Activated T-cell treated with anti-CD3 and anti-CD28 coated beads for 48 hours (primary cell): Measurements from ENCODE around the gene CD40.
"Not testable (repeated sequence)": the region's sequence is repeated elsewhere in the genome, so short reads cannot be mapped to it uniquely, and the experiment has no call there.

Source experiments
- DNase-seq: peaks from one replicate; pipeline ENCODE4 v3.0.0-alpha.2; 2020; ENCODE audit warnings: low read depth

CD40 gene

DNA sequence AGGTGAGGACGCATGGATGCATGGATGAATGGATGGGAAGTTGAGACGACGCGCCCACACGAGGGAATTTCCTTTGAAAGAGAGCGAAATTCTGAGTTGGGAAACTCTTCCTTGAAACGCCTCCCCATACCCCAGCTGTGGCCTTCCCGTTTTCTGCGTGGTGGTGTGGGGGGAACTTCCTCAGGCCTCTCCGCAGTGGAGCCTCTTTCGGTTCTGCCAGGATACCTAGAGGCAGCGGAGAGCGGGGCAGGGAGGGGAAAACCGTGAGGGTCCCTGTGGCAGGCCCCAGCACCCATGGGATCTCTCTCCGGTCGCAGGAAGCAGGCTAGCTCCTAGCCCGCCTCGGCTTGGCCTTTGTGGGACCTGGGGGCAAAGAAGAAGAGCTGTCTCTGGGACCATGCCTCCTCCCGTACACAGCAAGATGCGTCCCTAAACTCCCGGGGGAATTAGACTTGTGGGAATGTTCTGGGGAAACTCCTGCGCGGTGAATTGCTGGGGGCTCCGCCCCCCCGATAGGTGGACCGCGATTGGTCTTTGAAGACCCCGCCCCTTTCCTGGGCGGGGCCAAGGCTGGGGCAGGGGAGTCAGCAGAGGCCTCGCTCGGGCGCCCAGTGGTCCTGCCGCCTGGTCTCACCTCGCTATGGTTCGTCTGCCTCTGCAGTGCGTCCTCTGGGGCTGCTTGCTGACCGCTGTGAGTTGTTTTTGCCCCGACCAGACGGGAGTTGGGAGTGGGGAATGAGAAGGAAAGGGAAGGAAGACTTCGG is at the start of gene CD40:
TSS of gene CD40 (plus strand) at position 611 of the 764 bp plus-strand sequence. CDS start at position 641, 30 bp downstream.
- peak; percentile 70 for DNase-seq

DNA sequence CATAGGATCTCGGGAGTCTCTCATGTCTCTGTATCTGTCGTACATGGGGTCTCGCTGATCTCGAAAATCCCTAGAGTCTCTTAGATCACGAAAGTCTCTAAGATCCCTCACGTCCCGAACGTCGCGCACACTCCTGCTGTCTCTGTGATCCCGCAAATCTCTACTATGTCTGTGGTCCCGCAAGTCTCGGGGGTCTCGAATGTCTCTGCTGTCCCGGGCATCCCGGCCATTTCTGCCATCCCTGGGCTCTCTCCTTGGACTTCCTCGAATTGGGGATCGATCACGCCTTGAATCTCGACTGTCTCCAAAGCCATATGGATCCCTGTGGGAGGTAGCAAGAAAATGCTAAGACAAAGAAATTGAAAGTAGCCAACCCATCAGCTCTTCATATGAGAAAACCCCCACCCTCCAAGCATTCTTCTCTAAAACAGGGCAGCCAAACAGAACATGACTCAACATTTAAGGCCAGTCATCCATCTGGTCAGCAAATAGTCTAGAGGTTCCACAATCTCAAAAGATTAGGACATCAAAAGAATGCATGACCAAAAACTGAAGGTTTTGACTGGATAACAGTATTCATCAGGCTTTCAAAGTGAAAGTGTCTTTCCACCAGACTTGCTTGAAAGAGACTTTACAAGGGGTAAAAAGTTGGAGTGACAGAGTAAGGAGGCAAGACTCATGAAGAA is 47.8 kb upstream of the CD40 start:
- DNase-seq: no peak

DNA sequence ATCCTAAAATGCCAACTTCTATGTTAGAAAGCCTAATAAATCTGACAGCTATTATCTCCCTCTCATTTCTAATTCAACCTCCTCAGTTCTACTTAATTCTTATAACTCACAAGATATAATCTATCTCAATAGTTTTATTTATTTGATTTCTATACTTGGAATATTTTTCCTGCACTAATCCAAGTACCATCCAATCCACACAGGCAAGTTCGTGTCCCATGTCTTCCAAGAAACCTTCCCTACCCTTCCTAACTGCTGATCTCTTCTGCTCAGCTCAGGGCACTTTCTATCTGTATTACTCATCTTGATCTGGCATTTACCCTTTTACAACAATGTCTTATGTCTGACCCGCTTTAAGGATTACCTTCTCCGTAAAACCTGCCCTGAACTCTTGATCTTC is 46.5 kb upstream of the CD40 start:
- DNase-seq: no peak

DNA sequence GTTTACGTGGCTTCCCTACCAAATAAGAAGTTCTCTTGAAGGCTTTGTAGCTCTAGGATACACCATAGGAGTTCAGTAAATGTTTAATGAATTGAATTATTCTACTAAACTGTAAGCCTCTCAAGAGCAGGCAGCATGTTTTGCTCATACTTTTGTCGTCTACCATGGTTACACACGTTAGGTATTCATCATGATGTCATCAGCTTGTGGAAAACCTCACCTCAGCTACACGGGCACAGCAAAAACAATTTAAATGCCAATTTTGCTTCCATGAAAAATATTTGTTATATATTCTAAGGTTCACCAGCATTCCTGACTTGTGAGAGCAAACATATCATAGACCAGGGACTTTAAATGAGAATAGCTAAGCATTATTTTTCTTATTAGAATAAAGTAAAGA is 45.1 kb upstream of the CD40 start:
- no peak for DNase-seq

DNA sequence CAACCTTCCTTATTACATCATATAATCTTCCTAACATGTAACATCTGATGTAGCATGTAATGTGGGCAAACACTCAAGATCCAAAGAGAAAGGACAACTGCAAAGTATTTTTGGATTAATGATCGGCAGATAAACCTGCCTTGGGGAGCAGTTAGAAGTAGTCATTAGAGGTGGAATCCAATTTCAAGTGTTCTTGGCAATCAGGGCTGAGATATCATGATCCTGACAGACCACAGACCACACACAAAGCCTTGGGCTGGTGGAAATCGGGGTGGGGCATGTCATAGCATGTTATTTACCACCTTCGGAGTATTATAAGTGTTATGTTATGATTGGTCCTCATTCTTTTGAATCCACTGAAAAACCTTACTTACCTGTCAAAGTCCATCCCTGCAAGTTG is 44.7 kb upstream of the CD40 start:
- DNase-seq: no peak

DNA sequence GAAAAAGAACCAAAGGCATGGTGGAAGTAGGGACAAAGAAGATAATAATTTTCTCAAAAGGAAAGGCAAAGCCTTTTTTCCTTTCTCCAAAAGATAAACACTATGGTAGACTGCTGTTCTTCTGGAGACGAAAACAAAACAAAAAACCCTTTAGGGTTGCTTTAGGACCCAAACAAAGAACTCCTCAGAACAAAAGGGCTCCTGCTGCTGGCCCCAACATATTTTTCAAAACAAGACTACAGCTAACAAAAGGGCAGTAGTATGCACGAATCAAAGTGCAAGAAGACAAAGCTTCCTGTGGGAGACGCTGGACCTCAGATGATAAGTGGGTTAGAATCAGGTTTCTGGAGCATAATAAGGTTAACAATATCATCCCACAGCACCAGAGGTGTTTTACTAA is 44.1 kb upstream of the CD40 start:
- DNase-seq: no peak

DNA sequence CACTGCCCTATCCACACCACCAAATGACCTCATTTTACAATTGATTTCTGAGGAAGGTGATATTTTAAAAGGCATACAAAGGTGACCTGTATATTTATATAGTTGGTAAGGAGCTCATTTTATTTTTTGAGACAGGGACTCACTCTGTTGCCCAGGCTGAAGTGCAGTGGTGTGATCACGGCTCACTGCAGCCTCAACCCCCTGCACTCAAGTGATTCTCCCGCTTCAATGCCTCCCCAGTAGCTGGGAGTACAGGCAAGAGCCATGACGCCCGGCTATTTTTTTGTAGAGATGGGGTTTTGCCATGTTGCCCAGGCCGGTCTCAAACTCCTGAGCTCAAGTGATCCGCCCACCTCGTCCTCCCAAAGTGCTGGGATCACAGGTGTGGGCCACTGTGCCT is 41.3 kb upstream of the CD40 start:
- DNase-seq: no peak

DNA sequence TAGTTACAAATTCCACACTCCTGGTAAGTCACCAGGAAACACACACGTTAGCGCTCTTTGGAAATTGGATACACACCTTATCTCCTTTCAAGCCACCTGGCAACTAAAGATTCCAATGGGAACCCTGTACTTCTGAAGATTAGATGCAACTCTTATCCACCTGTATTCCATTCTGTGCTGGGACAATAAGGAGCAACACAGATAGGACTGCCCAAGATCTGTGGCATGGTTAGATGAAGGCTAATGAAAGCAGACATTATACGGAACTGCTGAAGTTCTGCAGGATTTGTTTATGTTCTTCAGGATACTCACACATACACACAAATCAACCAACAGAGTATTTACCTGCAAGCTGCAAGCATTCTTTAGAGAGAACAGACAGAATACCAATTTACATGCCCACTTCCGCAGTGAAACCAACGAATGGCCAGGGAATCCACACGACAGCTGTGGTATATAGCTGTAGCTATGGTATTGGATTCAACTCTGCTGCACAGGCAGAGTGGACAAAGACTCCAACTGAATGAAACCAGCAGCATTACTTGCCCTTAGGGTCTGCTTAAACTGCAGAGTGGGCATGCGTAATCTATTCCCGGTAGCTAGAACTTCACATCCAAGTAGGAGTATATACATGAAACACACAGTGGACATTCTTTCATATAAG is 40.3 kb upstream of the CD40 start:
- DNase-seq: no peak

DNA sequence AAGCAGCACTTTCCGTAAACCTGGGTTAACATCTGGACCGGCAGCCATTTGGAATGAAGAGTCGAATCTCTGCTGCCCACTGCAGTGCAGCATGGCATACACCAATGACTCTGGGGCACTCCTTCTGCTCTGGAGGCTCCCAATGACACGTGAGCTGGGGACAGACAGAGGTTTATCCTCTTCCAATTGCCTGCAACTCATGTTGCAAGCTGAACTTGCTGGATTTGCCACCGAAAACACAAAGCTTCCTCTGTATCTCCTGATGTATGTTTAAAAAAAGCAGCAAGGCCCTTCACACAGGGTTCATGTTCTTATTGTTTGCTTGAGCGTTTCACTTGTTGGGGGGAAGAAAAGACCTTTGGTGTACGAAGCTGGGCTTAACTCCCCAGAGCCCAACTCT is 39.2 kb upstream of the CD40 start:
- no peak for DNase-seq

DNA sequence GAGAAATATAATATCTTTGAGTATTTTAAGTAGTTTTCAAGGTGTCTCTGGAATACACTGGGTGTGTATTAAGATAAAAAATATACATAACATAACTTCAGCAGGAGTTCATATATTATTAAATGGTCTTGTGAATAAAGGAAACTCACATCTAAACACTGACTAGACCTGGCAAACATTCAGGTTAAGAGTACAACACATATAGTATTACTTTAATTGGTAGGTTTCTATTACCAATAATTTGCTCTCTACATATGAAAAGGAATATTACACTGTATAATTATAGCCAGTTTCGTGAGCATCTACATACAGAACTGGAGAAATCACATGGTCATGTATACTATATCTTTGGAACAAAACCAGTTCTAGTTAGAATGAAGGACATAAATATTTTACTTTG is 37.0 kb upstream of the CD40 start:
- DNase-seq: no peak

DNA sequence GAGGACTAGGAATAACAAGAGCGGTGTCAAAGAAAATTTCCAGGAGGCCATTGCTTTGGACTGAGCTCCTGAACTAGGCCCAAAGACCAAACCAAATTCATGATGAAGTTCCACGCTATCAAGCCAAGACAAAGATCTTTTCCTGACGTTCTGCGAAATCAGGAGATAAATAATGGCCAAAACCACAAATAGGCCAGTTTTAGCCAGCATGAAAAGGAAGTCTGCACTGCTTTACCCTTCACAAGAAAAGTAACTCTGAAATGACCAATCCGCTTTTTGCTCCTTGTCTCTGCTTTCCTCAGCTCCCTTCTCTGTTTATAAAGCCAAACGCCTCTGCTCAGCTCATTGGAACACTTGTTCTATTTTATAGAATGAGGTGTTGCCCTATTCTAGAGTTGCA is 35.0 kb upstream of the CD40 start:
- no peak for DNase-seq

DNA sequence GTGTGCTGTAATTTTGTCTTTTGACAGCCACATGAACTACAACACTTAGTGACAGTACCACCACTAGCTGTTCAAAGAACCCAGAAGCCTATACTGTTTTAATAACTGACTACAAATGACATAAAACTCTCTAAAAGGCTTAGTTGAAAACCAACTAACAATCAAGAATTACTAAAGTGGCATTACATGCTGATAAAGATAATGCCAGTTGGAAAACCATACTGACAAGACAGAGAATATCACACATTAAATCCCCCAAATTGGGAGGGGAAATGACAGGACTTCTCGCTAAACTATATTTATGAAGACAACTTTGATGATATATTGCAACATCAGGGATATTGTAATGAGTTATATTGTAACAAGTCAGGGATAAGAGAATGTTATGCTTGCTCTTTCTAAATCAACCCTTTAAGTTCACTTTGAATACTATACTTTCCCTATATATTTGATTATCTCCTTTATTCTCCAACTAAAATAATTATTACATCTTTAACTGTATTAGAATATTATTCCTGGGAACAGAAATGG is 34.5 kb upstream of the CD40 start:
- no peak for DNase-seq

DNA sequence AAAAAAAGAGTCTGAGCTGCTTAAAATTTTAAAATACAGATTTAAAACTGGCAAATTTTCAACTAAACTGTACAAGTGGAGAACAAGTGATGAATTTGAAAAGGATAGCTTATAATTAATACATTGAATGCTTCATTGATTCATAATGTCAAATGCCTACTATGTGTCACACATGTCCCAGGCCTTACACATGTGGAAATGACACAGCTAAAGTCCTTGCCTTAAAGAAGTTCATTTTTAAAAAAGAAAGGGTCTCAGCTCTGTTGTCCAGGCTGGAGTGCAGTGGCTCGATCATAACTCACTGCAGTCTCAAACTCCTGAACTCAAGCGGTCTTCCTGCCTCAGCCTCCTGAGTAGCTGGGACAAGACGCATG is 33.3 kb upstream of the CD40 start:
- no peak for DNase-seq

DNA sequence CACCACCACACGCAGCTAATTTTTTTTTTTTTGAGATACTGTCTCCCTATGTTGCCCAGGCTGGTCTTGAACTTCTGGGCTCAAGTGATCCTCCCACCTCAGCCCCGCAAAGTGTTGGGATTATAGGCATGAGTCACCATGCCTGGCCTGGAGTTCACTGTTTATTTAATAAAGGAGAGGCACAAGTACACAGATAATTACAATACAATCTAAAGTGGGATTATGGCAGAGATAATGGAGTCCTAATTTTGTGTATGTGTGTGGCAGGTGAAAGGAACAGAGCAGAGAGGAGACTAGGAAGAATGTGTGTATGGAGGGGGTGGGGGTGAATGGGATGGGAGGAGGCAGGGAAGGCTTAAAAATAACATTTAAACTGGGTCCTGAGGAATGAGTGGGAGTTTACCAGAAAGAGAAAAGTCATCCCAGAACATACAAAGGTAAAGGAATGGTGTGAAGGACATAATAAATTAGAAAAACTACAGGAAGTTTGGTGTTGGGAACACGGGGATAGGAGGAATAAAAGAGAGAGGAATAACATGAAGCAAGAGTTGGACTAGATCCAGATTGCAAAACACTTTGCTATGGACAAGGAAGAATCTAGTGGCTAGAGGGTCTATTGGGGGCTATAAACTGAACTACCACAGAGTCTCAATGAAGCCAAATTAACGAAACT is 32.8 kb upstream of the CD40 start:
- DNase-seq: no peak

DNA sequence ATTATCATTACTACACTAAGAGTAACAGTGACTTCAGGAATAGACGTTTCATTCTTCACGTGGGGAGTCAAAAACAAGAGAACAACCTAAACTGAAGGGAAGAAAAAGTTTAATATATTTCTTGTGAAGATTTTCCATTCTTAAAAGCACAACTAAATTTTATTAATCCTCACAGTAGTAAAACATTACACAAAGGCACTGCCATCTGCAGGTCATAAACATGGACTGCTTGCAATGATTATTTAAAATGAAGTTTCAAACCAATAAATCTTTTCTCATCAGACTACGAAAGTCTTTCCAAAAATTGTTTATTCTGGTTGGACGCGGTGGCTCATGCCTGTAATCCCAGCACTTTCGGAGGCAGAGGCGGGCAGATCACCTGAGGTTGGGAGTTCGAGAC is 31.0 kb upstream of the CD40 start:
- DNase-seq: no peak

DNA sequence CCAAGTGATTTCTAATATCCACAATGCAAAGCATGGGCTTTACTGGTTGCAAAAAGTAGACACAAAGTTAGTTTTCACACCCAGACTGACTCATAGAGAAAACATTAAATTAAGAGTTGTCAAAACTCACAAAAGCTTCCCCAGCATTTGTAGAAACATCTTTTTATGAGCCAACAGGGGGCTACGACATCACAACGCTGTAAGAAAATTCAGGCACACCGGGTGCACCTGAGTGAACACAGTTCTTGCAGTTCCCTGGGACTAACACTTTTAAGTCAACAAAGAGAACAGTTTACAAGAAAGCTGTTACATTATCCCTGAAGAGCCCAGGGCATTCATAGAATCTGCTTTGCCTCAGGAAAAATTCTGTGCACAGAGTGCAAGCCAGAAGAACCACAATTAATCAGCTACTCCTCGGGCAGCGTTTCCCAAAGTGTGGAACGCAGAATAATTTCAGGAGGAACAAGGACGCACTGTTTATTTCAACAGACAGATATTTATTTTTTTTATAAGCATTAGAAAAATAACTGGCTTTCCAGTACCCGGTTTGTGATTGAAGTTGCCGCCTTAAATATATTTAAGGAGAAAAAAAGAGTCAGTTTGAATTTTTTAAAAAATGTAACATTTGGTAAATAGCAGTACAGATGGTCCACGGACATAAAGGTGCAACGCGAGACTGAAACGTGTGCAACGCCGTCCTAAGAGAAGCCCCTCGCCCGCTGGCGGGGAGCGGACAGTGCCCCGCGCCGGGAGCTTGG is 29.5 kb upstream of the CD40 start:
- DNase-seq: no peak

DNA sequence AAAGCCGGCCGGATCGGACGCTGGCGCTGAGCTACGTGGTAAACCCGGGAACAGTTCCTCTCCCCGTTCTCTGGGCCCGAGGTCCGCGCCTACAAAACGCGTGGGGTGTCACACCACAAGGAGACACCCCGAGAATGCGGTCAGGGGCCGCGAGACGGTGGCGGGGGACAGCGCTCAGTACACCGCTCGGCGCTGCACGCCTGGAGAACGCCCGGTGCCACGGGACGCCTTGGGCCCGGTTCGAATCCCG is 29.0 kb upstream of the CD40 start:
- no peak for DNase-seq

DNA sequence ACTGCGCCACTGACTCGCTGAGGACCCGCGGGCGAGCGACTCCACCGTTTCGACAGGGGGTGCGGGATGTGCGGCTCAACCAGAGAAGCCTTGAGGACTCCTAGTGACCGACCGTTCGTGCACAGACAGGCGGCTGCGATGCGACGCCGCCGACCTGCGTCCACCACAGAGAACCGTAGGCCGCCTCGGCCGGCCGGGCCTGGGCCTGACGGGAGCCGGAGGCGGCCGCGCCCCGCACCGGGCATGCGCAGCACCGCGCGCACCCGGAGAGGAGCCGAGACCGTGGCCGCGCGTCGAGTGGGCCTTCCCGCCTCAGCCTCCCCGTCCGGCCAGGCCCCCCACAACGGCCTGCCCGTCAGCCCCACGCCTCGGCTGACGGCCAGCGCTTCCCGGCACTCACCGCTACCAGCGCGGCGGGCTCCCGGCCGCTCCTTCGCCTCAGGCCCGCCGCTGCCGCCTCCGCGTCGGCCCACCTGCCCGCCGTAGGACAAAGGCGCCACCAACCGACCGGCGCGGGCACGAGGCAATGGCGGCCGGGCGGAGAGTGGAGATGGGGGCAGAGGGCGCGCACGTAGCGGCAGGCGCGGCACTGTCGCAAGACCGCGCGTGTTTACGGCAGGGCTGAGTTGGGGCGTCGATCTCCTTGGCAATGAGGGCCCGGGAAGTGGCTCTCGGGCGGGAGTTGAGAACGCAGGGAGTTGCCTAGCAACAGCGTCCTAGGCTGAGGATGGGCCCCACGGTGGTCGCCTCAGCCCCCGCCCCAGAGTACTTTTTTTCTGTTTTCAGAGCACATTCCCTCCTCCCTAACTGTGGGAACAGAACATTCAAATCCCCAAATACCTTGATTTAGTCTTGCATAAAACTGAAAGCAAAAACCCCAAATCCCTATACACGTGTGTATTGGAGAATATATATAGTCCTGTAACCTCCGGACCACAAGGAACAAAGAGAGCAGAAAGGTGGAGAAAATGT is 28.4 kb upstream of the CD40 start, which contains the start of gene NCOA5:
TSS of gene NCOA5 (minus strand) at position 546 of the 972 bp plus-strand sequence. CDS start 10,538 bp downstream, outside the sequence.
- DNase-seq: peak; percentile 93

DNA sequence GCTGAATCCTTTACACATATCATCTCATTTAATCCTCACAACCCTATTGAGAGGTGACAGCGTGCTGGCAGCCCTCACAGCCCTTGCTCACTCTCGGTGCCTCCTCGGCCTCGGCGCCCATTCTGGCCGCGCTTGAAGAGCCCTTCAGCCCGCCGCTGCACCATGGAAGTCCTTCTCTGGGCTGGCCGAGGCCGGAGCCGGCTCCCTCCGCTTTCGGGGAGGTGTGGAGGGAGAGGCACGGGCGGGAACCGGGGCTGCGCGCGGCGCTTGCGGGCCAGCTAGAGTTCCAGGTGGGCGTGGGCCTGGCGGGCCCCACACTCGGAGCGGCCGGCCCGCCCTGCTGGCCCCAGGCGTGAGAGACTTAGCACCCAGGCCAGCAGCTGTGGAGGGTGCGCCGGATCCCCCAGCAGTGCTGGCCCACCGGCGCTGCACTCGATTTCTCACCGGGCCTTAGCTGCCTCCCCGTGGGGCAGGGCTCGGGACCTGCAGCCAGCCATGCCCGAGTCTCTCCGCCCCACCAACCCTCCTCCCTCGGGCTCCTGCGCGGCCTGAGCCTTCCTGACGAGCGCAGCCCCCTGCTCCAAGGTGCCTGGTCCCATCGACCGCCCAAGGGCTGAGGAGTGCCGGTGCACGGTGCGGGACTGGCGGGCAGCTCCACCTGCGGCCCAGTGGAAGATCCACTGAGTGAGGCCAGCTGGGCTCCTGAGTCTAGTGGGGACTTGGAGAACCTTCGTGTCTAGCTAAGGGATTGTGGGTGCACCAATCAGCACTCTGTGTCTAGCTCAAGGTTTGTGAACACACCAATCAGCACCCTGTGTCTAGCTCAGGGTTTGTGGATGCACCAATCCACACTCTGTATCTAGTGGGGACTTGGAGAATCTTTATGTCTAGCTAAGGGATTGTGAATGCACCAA is 26.2 kb upstream of the CD40 start:
- not testable (repeated sequence) for DNase-seq

DNA sequence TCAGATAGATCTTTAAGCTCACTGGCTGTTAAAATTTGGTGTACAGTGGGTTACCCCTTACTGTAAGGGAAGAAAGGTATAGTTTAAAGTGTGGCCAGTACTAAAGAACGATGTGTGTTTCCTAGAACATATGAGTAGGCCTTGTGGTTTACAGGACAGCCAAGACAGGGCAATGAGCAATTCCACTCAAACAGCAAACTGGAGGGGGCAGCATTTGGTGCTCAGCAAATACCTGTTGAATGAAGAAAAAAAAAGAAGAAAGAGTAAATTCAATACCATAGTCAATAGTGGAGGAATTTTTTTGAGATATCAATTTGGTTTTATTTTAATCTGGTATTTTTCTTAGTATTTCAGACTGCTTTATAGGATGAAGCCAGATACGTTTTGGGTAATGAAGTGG is 24.6 kb upstream of the CD40 start:
- no peak for DNase-seq
